GM12875 (cell line): Measurements from ENCODE around the gene JAK1.

Experiments
- H3K4me3 ChIP-seq: one replicate; pipeline ENCODE4 v1.5.1; 2011; ENCODE audit warnings: low read depth, low read length, control low read depth
- TF ChIP-seq, protein P1 (sequence below): IDR thresholded peaks from 2 replicates; pipeline ENCODE4 v1.5.1; 2011; ENCODE audit warnings: low read depth, mild to moderate bottlenecking, control low read depth, inconsistent platforms, low read length, moderate library complexity, borderline replicate concordance; ENCODE audit not compliant: insufficient read depth

The JAK1 gene

DNA sequence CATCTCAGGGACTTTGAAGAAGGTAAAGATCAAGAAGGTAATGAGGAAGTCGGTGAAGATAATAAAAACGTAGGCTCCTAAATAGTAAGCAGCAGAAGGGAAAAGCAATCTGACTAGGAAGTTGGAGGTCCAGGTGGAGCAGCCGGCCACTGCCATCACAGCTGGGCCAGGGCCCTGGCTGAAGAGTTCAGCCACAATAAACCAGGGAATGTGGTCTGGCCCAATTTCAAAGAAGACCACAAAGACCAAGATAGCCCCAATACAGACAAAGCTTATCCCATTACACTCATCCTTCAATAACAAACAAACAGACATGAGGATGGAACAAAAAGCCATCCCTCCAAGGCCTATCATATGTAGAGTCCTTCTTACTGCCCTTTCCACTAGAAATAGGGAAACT is 18.4 kb upstream of the JAK1 start:
- no peak overlapping the region for H3K4me3 ChIP-seq
- TF ChIP-seq, protein P1, sequence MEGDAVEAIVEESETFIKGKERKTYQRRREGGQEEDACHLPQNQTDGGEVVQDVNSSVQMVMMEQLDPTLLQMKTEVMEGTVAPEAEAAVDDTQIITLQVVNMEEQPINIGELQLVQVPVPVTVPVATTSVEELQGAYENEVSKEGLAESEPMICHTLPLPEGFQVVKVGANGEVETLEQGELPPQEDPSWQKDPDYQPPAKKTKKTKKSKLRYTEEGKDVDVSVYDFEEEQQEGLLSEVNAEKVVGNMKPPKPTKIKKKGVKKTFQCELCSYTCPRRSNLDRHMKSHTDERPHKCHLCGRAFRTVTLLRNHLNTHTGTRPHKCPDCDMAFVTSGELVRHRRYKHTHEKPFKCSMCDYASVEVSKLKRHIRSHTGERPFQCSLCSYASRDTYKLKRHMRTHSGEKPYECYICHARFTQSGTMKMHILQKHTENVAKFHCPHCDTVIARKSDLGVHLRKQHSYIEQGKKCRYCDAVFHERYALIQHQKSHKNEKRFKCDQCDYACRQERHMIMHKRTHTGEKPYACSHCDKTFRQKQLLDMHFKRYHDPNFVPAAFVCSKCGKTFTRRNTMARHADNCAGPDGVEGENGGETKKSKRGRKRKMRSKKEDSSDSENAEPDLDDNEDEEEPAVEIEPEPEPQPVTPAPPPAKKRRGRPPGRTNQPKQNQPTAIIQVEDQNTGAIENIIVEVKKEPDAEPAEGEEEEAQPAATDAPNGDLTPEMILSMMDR = no peak

DNA sequence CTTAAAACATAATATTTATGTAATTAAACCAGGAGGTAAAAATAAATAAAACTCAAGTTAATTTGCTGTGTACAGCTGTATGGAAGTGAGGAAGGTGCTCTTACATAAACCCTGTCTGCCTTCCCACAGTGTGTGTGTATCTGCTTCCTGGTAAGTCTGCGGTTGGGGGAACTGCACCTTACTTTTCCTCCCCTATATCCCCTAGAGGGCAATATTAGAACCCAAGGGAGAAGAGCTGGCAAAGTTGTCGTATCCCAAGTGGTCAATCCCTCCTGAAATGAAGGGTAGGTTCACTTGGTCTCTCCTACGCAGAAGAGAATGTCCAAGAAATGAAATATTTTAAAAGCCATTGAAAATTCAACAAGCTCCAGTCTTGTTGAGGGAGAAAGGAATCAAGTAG is 17.8 kb upstream of the JAK1 start:
- no peak overlapping the region for H3K4me3 ChIP-seq
- TF ChIP-seq, protein P1 = no peak

DNA sequence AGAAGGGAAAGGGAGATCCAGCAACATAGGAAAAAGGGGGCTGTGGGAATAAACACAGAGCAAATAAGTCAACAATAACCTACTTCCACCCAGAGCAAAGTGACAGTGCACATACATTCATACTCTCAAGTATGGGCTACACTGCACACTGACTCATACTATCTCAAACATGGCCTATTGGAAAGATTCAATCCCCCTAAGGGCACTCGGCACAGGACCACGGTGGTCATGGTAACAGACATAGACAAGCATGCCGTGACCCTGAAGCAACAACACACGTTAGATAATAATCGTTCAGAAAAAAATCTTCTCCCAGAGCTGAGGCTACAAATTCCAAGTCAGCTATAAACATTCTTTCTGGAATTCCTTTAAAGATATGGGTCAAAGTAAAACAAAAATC is 16.8 kb upstream of the JAK1 start:
- TF ChIP-seq, protein P1 = no peak
- H3K4me3 ChIP-seq = no peak overlapping the region

DNA sequence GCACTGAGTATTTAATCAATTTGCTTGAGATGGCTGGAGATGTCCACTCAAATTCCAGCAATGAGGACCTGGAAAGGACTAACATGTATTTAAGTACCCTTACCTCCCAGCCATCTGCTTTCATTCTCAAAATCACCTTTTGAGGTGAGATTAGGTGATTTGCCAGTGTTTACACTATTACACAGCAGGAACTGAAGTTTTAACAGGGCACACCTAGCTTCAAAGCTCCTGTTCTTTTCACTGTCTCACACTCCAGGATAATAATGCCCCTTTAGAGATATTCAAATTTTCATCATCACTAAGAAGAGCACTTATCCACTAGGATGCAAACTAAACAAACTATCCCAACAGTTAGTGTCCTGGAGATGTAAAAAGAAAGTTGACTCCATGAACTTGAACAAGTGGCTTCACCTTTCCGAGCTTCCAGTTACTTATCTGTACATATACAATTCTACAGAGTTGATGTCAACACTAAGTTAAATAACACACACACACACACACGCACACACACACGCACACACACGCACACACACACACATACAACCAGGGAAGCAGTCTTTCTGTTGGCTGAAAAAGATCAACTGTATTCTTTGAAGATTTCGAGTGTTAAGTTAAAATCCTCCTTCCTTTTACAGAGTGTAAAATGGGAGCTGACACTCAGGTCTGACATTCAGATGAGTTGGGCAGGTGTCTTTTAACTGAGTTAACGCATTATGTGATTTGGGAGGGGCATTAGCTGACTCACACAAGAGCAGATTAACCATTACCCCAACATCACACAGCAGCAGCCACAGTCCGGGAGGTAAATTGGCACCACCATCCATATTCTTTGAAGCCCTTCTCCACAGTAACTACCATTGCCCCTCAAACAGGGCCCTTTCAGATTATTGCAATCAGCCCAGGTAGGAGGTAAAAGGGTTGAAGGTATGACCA is 15.5 kb upstream of the JAK1 start:
- no peak overlapping the region for H3K4me3 ChIP-seq
- TF ChIP-seq, protein P1 = no peak

DNA sequence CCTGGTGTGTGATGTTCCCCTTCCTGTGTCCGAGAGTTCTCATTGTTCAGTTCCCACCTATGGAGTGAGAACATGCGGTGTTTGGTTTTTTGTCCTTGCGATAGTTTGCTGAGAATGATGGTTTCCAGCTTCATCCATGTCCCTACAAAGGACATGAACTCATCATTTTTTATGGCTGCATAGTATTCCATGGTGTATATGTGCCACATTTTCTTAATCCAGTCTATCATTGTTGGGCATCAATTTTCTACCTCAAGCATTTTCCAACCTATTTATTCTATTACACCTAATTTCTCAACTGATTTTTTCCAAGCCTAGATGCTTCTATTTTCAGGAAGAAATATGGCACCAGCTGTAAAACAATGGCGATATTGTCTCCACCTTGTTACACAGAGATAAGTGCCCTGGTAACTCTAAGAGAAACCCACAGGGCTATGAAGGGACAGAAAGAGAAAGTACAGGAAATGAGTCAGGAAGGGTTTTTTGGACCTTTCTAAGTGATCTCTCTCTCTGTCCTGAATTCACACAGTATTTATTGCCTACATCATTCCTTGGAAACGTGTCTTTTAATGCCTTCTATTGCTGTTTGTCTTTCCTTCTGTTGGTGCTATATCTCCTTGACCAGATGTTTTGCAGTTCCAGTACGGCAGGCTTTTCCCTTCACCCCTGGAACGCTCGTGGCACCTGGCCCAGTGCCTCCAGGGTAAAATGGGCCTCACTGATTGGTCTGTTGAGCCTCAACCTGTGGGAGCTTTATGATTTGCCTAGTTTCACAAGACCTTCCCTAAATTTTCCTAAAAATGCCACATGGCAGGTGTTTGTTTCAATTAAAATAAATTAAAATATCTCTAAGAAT is 14.6 kb upstream of the JAK1 start:
- TF ChIP-seq, protein P1 = no peak
- no peak overlapping the region for H3K4me3 ChIP-seq

DNA sequence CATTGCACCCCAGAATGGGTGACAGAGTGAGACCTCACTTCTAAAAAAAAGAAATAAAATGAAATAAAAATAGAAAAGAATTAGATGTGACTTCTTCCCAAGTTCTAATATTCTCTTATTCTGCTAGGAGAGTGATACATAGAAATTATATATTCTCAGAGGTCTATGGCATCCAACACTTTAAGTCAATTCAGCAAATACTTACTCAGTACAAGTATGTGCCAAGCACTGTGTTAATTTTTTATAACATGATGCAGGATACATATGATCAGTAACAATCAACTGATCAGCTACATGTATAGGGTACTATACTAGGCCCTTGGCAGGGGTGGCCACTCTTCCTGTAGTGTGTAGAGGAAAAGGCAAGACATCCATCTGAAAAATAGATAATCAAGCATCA is 13.0 kb upstream of the JAK1 start:
- H3K4me3 ChIP-seq = no peak overlapping the region
- TF ChIP-seq, protein P1 = no peak
